22Rv1 (cell line): ENCODE data around the gene JAK3.
A peak's percentile ranks its signal among the peaks of the same experiment; 100 is the strongest.
"Not testable (repeated sequence)": the region's sequence is repeated elsewhere in the genome, so short reads cannot be mapped to it uniquely, and the experiment has no call there.

Source experiments
- H3K27ac ChIP-seq: fragments of 450-650 bp; 2 replicates; pipeline ENCODE4 v1.5.1; 2017
- CTCF ChIP-seq: fragments of 450-650 bp; IDR thresholded peaks from 2 replicates; pipeline ENCODE4 v1.5.1; 2017; ENCODE audit warnings: mild to moderate bottlenecking
- ZFX ChIP-seq: fragments of 450-650 bp; IDR thresholded peaks from 2 replicates; pipeline ENCODE4 v1.6.1; 2017; ENCODE audit warnings: antibody characterized with exemption, borderline replicate concordance

Gene JAK3

GRCh38 chr19:17847538-17848366, at the start of gene JAK3:
Gene JAK3 (minus strand): TSS chr19:17847982. CDS start chr19:17844417, 3,565 bp downstream.
- H3K27ac ChIP-seq: no peak within 1 kb of the TSS
- no peak for TF ChIP-seq ZFX
- no peak for TF ChIP-seq CTCF

- H3K27ac ChIP-seq: no peak overlapping the region
- TF ChIP-seq CTCF: no peak
- TF ChIP-seq ZFX: no peak
Measured at GRCh38 chr19:17893766-17894165, 46.0 kb upstream of the JAK3 start.

- H3K27ac ChIP-seq: no peak overlapping the region
- no peak for TF ChIP-seq ZFX
- no peak for TF ChIP-seq CTCF
Measured at GRCh38 chr19:17889609-17890214, 41.9 kb upstream of the JAK3 start.

DNA sequence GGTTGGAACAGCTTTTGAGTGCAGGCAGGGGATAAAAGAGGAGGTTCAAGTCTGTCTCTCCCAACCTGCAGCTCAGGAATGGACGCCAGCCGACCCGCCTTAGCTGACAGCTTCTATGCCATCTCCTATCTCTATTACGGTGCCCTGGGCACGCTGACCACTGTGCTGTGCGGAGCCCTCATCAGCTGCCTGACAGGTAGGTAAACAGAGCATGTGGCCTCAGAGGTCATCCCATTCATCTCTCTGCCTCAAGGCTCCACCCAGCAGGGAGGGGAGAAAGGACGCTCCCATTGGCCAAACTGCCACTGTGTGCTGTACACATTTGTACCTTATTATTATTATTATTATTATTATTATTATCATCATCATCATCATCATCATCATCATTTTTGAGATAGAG, 40.5 kb upstream of the JAK3 start:
- no peak overlapping the region for H3K27ac ChIP-seq
- no peak for TF ChIP-seq ZFX

- H3K27ac ChIP-seq: not testable (repeated sequence)
Measured at GRCh38 chr19:17887221-17887620, 39.4 kb upstream of the JAK3 start.

GRCh38 chr19:17886515-17886914, 38.7 kb upstream of the JAK3 start:
- TF ChIP-seq ZFX (no peak), CTCF (no peak)
- H3K27ac ChIP-seq: no peak overlapping the region

DNA sequence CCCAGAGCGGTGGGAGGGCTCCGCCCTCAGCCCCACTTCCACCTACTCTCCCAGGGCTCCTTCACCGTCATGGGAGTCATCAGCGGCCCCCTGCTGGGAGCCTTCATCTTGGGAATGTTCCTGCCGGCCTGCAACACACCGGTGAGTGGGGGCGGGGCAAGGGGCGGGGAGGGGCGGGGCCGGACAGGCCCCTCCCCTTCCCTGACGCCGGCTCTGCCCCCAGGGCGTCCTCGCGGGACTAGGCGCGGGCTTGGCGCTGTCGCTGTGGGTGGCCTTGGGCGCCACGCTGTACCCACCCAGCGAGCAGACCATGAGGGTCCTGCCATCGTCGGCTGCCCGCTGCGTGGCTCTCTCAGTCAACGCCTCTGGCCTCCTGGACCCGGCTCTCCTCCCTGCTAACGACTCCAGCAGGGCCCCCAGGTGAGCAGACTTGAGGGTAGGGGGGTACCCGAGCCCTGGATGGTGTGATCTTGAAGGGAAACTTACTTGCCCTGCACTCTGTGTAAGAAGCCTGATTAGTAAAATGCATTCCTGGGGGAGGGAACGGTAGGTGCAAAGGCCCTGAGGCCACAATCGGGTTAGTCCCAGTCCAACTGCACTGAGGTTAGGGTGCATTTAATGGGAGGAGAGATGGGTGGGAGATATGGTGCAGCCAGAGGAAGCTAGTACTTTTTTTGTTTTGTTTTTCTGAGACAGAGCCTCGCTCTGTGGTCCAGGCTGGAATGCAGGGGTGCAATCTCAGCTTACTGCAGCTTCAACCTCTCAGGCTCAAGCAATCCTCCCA, 36.0 kb upstream of the JAK3 start:
- TF ChIP-seq ZFX: no peak
- TF ChIP-seq CTCF: peak; percentile 38
- H3K27ac ChIP-seq: 0 out of 2 replicates have a peak overlapping the region, but pooled peaks have one; percentile 27

DNA sequence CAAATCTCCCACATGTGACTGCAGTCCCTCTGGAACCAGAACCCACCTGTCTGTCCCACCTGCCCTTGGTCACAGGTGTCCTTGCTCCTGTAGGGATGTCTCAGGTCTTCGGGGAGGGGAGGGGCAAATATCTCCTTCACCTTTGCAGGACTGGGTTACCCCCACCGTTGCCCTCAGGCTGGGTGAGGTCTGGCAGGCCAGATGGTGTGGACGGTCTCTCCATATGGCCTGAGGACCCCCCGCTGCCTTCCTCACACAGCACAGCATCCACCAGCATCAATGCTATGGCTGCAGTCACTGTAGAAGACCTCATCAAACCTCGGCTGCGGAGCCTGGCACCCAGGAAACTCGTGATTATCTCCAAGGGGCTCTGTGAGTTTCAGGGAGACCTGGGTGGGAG, 33.9 kb upstream of the JAK3 start:
- TF ChIP-seq ZFX: no peak
- no peak for TF ChIP-seq CTCF
- H3K27ac ChIP-seq: no peak overlapping the region
